Measurements from ENCODE around the gene PIAS4.

The PIAS4 gene

GRCh38 chr19:4059453-4059871 lies 51.9 kb downstream of the PIAS4 start:
- DNase-seq (ENCODE audit: low read depth in 2 of 2) = no peak

DNA sequence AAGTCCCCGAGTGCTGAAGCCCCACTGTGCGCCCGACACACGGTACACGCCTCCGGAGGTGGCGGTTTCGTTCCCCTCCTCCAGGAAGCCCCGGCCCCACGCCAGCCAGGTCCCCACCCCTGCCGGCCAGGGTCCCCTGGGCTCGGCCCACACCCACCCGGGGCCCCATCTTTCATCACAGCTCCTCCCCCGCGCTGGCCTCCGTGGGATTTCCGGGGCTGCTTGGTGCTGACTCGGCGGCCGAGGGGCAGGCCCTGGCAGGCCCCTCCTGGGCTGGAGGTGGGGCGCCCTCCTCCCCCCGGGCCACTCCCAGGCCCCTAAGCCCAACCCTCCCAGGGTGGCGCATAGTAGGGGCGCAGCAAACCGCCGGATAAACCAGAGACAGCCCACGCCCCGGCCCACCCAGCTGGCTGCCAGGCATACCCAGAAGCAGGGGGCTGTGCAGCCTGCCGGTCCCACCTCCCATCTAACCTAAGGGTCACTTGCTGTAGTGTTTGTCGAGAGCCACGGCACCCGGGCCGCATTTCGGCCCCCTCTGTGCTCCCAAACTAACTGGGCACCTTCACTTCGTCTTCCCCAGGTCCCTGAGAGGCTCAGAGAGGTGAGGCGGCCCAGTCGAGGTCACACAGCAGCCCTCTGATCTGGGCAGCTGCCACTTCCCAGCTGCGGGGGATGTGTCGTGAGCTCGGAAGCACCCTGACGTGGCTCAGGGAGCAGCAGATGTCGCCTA lies 52.5 kb downstream of the PIAS4 start:
- DNase-seq (ENCODE audit: low read depth in 2 of 2) = peak; percentile 56 to 79

DNA sequence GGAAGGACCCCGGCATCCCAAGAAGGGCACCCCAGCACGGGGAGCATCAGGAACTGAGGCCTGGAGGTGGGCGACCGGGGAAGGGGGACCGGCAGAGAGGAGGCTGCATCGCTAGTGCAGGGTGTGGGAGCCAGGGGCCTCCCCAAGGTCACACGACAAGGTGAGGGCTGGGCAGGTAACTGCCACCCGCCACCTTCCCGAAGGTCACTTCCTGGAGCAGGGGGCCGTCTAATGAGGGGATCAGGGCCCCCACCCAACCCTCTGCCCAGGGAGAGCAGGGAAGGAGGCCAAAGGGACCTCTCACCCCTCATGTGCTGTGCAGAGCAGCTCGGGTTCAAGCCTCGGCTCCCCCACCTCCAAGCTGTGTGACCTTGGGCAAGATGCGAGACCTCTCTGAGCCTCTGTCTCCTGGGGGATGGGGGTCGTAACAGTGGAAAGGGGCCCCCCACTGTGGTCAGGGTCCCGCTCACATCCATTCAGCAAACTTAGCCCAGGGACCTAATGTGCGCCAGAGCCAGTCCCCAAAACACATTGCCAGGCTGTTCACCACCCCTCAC lies 53.2 kb downstream of the PIAS4 start:
- no peak for DNase-seq (ENCODE audit: low read depth in 2 of 2)

DNA sequence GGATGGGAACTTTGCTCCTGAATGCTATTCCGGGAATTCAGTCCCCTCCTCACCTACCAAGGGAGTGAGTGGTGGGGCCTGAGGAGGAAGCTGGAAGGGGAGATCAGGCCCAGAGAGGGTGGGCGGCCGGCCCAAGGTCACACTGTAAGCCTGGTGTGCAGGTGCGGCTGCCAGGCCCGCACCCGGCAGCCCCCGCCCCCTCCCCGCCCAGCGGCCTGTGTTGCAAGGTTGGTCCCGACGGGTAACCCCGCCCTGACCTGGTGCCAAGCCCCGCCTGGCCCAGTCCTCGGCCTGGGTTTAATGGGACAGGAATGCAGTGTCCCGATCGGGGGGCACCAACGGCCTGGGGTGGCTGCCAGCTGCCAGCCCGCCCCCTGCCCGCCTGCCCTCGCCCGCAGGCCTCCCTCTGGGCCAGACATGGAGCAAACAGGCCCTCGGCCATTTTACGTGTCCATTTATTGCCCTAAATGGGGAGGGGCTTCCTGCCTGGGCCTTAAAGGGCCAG lies 53.7 kb downstream of the PIAS4 start:
- DNase-seq (ENCODE audit: low read depth in 2 of 2) = no peak

GRCh38 chr19:4061683-4062418 lies 54.3 kb downstream of the PIAS4 start:
- DNase-seq (ENCODE audit: low read depth in 2 of 2) = no peak

- DNase-seq (ENCODE audit: low read depth in 2 of 2) = no peak
Observed at GRCh38 chr19:4062419-4063368, 55.2 kb downstream of the PIAS4 start.

DNA sequence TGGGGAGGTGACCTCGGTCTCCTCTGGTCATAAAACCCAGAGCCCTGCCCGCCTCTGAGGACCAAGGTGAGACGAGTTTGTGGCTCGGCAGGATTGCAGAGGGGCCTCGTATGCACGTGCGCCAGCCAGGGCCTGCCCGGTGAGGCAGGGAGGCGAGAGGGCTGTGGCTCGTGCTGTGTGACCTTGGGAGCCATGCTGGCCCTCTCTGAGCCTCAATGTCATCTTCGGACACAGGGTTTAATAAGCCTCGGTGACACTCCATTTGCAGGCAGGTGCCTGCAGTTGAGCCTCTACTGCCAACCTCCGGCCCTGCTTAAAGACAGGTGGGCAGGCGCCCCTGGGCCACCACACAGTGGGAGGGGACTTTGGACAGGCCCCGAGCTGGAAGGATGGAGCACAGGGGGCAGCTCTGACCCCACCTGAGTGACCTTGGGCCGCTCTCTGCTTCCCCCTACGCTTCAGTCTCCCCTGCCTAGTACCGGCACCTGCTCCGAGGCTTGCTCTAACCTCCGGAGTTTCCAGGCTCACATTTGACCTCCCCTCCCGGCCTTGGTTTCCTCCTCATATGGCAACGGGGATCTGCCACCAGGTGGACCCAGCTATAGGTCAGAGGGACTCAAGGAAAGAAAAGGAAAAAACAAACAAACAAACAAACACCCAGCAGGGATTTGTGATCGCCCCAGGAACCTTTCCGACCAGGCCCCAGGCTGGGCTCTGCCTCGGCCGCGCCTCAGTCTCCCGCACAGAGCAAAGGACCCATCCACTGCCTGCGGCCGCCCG lies 56.0 kb downstream of the PIAS4 start:
- DNase-seq (ENCODE audit: low read depth in 2 of 2) = no peak

DNA sequence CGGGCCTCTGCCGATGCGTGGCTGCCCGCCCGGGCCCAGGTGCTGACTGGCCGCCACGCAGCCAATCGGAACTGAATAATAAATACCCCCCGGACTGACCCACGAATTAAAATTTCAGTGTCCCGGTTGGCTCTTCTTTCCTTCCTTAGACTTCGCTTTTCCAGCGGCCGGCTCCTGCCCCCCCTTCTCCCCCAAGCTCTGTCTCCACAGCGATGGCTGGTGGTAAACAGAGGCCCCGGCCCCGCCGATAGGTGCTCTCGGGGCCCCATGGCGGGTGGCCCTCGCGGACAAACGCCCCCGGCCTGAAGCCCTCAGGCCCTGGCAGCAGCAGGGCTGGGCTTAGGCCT lies 56.6 kb downstream of the PIAS4 start:
- DNase-seq (ENCODE audit: low read depth in 2 of 2) = no peak

DNA sequence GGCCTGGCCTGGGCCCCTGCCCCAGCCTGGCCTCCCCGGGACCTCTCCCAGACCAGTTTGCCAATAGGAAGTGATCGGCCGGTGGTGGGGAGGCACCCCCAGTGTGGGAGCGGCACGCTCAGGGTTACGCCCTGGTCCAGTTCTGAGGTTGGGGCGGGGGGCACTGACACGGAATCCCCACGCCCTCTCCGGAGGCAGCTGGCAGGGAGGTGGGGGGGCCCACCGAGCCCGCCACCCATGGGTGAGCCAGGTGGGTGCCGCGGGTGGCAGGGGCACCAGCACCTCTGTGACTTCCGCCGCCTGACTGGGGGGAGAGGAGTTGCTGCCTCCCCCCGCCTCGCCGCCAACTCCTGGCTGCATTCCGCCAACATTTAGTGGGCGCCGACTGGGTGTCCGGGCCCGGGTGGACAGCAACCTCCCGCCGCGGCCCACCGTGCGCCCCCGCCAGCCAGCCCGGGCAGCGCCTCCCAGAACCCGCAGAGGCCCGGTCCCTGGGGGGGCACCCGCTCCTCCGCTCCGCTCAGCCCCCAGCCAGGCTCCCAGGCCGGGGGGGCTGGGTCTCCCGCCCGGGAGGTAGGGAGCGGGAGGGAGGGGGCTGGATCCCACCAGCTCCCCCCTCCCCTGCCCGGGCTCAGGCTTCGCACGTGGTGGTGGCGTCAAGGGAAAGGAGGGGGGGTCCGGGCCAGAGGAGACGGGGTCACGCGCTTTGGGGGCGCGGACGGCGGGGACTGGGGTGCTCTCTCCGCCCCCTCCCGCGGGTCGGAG lies 57.1 kb downstream of the PIAS4 start:
- peak in 1 of 2 donors; percentile 53 for DNase-seq (ENCODE audit: low read depth in 2 of 2)

DNA sequence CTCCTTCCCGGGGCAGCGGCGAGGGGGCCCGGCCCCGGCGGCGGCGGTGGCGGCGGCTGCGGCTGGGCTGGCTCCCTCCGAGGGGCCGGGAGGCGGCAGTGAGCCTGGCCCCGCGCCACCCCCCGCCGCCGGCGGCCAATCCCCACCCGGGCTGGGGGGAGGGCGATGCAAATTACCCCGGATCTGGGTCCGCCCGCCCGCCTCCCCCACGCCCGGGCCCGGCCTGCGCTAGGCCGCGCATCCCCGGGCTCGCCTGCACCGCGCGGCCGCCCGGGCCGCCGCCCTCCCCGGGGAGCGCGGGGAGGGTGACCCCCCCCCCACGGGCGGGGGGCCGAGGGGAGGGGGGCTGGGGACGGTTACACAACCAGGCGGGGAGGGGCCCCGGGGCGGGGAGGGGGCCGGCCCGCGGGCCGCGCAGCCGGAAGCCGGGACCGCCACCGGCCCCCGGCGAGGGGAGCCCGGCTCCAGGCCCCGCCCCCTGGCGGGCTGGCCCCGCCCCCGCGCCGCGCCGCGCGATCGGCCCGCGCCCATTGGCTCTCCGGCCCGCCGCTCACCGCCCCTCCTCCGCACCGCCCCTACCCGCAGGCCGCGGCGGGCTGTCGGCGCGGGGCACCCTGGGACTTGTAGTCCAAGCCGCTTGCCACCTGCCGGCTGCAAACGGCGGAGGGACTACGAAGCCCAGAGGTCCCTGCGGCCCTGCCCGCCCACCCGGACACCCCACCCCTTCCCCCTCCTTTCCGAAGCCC lies 58.1 kb downstream of the PIAS4 start:
- DNase-seq (ENCODE audit: low read depth in 2 of 2) = peak; percentile 89 to 98

DNA sequence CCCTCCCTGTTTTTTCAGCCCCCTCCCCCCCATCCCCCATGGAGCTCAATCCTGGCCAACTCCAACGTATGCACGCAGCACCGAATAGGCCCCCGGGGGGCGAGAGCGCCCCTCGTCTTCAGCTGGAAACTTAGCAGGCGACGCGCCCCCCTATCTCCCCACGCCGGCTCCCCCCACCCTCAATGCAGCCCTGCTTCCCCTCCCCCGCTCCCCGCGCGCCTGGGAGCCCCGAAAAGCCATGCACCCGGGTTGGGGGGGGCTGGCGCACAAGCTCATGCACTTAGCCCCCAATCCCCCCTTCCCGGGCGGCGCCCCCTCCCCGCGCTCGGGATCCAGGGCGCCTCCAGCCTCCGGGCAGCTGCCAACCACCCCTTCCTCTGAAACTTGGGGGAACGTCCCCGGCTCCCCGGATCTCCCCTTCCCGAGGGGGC lies 58.7 kb downstream of the PIAS4 start:
- DNase-seq (ENCODE audit: low read depth in 2 of 2) = peak in 1 of 2 donors; percentile 60

GRCh38 chr19:4066682-4067395 lies 59.3 kb downstream of the PIAS4 start, which contains the start of gene ZBTB7A:
ZBTB7A (minus strand) TSS chr19:4066899; CDS start chr19:4055232, 11,667 bp downstream.
- peak; percentile 66 to 81 for DNase-seq (ENCODE audit: low read depth in 2 of 2)

DNA sequence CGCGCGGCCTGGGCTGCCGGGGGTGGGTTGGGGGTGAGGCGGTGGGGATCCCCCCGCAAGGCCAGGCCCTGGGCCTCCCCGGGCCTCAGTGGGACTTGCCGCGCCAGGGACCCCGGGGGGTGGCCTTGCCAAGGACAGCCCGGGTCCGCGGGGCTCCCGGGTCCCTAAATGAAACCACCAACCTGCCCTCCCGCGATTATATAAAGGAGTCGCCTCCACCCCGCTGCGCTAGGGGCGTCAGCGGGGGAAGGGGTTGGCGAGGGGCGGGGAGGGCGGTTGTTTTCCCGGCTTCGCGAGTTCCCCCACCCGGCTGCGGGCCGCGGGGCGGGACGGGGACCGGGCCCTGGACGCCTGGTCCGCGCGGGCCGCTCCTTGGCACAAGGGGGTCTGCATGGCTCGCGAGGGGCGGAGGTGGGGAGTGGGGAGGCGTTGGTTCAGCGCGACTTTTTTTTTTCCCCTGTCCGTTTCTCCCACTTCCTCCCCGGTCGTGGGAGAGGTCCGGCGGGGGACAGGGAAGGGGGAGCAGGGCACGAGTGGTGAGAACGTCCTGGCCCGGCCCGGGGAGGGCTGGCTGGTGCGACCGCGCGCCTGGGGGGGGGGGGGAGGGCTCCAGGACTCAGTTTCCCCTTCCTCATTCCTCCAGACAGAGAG lies 60.0 kb downstream of the PIAS4 start:
- DNase-seq (ENCODE audit: low read depth in 2 of 2) = no peak

DNA sequence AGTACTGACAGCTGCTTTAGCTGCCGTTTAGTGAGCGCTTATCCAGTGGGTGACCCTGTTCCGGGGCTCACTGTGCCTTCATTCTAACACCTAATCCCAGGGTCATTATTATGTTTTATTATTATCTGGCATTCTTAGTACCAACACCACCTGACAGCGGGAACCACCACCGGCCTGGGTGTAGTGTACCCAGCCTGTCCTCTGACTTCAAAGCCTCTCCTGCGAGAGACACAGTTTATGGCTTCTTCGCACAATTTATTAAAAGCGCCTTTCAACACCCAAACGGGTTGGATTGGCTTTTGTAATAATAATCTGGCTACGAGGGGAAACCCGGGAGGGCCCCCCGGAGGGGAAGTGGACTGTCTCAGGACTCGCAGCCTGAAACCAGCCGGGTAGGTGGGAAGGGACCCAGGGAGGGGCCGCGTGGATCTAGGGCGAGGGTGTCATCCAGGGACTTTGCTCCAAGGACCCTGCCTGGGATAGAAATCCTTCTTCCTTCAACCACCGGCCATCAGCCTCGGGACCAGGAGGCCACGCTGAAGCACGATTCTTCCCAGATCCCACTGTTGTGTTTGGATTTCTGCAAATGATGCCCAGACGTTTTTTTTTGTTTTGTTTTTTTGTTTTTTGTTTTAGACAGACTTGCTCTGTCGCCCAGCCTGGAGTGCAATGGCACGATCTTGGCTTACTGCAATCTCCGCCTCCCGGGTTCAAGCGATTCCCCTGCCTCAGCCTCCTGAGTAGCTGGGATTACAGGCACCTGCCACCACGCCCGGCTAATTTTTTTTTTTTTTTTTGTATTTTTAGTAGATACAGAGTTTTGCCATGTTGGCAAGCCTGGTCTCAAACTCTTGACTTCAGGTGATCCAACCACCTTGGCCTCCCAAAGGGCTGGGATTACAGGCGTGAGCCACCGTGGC lies 60.8 kb downstream of the PIAS4 start:
- DNase-seq (ENCODE audit: low read depth in 2 of 2) = no peak

DNA sequence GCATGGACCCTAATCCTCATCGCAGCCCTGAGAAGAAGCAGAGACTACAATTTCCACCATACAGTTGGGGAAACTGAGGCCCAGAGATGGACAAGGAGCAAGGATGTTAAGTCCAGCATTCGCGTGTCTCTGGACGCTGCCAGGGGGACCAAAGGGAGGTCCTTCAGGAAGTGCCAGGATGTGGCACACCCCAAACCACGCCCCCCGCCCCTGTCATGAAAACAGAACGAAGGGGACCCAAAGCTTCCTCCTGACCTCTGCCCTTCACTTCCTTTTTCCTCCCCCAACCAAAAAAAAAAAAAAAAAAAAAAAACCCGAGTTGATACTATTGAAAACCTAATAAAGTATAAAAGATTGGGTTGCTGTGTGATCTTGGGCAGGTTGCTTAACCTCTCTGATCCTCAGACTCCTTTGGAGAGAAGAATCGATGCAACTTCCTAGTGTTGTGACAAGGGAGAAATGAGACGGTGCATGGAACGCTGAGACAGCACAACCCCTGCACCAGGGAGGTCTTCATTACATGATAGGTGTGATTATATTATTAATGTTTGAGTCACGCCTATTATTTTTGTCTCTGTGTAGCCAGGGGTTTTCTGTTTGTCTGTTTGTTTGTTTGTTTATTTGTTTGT lies 61.9 kb downstream of the PIAS4 start:
- DNase-seq (ENCODE audit: low read depth in 2 of 2) = no peak

- no peak for DNase-seq (ENCODE audit: low read depth in 2 of 2)
Observed at GRCh38 chr19:4071610-4072009, 64.1 kb downstream of the PIAS4 start.

DNA sequence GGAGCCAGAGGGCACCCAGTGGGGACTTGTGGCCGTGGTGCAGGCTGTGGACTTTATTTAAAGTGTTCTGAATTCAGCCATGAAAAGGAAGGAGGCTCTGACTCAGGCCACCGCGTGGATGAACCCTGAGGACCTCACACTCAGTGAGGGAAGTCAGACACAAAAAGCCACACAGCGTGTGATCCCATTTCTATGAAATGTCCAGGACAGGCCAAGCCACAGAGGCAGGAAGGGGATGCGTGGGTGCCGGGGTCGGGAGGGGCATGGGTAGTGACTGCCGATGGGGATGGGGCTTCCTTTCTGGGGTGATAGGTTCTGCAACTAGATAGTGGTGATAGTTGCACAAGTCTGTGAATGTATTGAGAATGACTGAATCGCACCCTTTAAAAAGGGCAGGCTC lies 67.8 kb downstream of the PIAS4 start:
- DNase-seq (ENCODE audit: low read depth in 2 of 2) = no peak
